ENCODE data around the gene SPINT1. TPM values are rescaled to one million over a fixed set of nuclear protein-coding genes. Genes with fewer than 3 reads are reported as not detected.

Gene SPINT1
- total and polyA plus RNA-seq, 2 of the 13 experiments (the other 11 are each of a cell fraction or from before 2014, with no cell fraction given) = 0.49 to 2.5 TPM

DNA sequence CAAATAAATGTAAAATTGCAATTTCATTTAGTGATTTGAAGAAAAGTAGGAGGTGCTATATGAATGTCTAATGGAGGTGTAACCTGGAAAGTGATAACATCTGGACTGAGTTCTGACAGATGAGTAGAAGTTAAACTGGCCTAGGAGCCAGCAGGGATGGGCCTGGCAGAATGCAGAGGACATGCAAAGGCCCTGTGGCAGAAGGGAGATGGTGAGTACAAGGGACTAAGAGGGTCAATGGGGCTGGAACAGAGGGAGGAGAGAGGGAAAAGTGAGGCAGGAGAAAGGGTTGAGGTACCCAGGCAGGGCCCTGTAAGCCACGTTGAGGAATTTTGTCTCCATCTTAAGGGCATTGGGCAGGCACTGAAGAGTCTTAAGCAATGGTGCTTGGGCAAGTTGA is 12.0 kb upstream of the SPINT1 start:
- POLR2A ChIA-PET = no interaction called here
- BruUV-seq (replicated peaks) = no TSS peak
- no peak for ATAC-seq

DNA sequence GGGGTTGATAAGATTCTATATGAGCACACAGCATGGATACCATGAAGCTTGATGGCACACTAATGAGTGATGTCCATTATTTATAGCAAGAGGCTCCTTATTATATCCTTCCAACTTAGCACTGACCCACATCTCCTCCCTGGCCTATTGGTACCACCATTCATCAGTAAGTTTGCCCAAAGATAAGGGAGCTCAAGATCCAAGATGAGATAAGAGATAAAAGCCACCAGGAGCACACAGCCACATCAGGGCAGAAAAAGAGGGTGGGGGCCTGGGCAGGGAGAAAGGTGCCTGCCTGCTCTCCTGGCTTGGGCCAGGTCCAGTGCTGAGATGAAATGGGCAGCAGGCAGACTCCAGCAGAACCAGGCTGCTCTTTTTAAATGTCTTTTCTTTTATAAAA is 10.9 kb upstream of the SPINT1 start:
- intact Hi-C loops (cut with micrococcal nuclease; ENCODE audit: unreplicated experiment) (no loop called here), in situ Hi-C loops (cut with HindIII; ENCODE audit: extremely low pct_ligation_motif_present, low pct_unique_long_range_greater_than_20kb) (no loop called here)
- CTCF ChIA-PET (ENCODE audit: low intra/inter-chr PET ratio, low total read pairs) = no interaction called here
- no peak overlapping the region for H2AFZ ChIP-seq (ENCODE audit: low read length)
- H3K4me2 ChIP-seq (ENCODE audit: low read depth, low read length) = no peak overlapping the region
- FAIRE-seq = no peak
- no peaks in the 10 kb centered on the region for H4K20me1 ChIP-seq (ENCODE audit: insufficient read depth, low read length)
- no peaks in the 10 kb centered on the region for H3K79me2 ChIP-seq (ENCODE audit: insufficient read depth, low read length)
- H3K4me3 ChIP-seq (replicated peaks in 1 of 3; ENCODE audit: insufficient read depth in 1 of 3, low read depth in 2 of 3, low read length in 3 of 3) = no peak overlapping the region
- no TSS peak for BruUV-seq (replicated peaks)
- H3K9me3 ChIP-seq (ENCODE audit: low read length) = no peaks in the 10 kb centered on the region
- peaks cover 25% of the 10 kb centered on the region for H3K4me1 ChIP-seq (ENCODE audit: insufficient read depth, low read length)
- POLR2A ChIA-PET = no interaction called here
- no peak for ATAC-seq
- no peak overlapping the region for H3K27ac ChIP-seq (ENCODE audit: extremely low read length, insufficient read depth, low read length)
- no peak overlapping the region for H3K9ac ChIP-seq (ENCODE audit: insufficient read depth, low read depth, low read length)
- H3K36me3 ChIP-seq (replicated peaks in 1 of 2; ENCODE audit: control insufficient read depth in 1 of 2, insufficient read depth in 2 of 2, low read length in 2 of 2) = no peaks in the 10 kb centered on the region
- no peaks in the 10 kb centered on the region; a peak in 2 of 5 replicates for H3K27me3 ChIP-seq (ENCODE audit: control insufficient read depth in 1 of 2, insufficient read depth in 2 of 2, low read length in 2 of 2)
- no peak for DNase-seq (ENCODE audit: low spot score)
- TF ChIP-seq MBD4 (IDR thresholded peaks at IDR 0.05; ENCODE audit: borderline replicate concordance, low read length) (no peak), SRSF4 (IDR thresholded peaks at IDR 0.05; ENCODE audit: low read depth, low read length, poor library complexity, severe bottlenecking) (no peak), SP4 (CRISPR knock-in tag; IDR thresholded peaks at IDR 0.05) (no peak), ZNF816 (CRISPR knock-in tag; IDR thresholded peaks at IDR 0.05; ENCODE audit: borderline replicate concordance) (no peak), POLR2A (IDR thresholded peaks at IDR 0.05; ENCODE audit: insufficient read depth in 1 of 2, low read depth in 2 of 2, low read length in 2 of 2) (no peak), RFX1 (IDR thresholded peaks at IDR 0.05) (no peak), AKAP8 (CRISPR knock-in tag; IDR thresholded peaks at IDR 0.05) (no peak)
- TF ChIP-seq, protein P1, sequence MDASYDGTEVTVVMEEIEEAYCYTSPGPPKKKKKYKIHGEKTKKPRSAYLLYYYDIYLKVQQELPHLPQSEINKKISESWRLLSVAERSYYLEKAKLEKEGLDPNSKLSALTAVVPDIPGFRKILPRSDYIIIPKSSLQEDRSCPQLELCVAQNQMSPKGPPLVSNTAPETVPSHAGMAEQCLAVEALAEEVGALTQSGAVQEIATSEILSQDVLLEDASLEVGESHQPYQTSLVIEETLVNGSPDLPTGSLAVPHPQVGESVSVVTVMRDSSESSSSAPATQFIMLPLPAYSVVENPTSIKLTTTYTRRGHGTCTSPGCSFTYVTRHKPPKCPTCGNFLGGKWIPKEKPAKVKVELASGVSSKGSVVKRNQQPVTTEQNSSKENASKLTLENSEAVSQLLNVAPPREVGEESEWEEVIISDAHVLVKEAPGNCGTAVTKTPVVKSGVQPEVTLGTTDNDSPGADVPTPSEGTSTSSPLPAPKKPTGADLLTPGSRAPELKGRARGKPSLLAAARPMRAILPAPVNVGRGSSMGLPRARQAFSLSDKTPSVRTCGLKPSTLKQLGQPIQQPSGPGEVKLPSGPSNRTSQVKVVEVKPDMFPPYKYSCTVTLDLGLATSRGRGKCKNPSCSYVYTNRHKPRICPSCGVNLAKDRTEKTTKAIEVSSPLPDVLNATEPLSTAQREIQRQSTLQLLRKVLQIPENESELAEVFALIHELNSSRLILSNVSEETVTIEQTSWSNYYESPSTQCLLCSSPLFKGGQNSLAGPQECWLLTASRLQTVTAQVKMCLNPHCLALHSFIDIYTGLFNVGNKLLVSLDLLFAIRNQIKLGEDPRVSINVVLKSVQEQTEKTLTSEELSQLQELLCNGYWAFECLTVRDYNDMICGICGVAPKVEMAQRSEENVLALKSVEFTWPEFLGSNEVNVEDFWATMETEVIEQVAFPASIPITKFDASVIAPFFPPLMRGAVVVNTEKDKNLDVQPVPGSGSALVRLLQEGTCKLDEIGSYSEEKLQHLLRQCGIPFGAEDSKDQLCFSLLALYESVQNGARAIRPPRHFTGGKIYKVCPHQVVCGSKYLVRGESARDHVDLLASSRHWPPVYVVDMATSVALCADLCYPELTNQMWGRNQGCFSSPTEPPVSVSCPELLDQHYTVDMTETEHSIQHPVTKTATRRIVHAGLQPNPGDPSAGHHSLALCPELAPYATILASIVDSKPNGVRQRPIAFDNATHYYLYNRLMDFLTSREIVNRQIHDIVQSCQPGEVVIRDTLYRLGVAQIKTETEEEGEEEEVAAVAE (CRISPR knock-in tag; IDR thresholded peaks at IDR 0.05; ENCODE audit: borderline replicate concordance) = no peak
- TF ChIP-seq, protein P2, sequence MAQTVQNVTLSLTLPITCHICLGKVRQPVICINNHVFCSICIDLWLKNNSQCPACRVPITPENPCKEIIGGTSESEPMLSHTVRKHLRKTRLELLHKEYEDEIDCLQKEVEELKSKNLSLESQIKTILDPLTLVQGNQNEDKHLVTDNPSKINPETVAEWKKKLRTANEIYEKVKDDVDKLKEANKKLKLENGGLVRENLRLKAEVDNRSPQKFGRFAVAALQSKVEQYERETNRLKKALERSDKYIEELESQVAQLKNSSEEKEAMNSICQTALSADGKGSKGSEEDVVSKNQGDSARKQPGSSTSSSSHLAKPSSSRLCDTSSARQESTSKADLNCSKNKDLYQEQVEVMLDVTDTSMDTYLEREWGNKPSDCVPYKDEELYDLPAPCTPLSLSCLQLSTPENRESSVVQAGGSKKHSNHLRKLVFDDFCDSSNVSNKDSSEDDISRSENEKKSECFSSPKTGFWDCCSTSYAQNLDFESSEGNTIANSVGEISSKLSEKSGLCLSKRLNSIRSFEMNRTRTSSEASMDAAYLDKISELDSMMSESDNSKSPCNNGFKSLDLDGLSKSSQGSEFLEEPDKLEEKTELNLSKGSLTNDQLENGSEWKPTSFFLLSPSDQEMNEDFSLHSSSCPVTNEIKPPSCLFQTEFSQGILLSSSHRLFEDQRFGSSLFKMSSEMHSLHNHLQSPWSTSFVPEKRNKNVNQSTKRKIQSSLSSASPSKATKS (CRISPR knock-in tag; IDR thresholded peaks at IDR 0.05) = no peak
- TF ChIP-seq, protein P3, sequence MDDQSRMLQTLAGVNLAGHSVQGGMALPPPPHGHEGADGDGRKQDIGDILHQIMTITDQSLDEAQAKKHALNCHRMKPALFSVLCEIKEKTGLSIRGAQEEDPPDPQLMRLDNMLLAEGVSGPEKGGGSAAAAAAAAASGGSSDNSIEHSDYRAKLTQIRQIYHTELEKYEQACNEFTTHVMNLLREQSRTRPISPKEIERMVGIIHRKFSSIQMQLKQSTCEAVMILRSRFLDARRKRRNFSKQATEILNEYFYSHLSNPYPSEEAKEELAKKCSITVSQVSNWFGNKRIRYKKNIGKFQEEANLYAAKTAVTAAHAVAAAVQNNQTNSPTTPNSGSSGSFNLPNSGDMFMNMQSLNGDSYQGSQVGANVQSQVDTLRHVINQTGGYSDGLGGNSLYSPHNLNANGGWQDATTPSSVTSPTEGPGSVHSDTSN (CRISPR knock-in tag; IDR thresholded peaks at IDR 0.05; ENCODE audit: borderline replicate concordance) = no peak

More for the DNA sequence above, 12.0 kb upstream of the SPINT1 start:
- WGBS (ENCODE audit: low lambda C conversion rate) = 4% methylated on average over 1 of the region's 1 CpG
- Histone ChIP-seq H4K20me1 (ENCODE audit: insufficient read depth, low read length) (no peaks in the 10 kb centered on the region), H3K9ac (ENCODE audit: insufficient read depth, low read depth, low read length) (no peak overlapping the region), H2AFZ (ENCODE audit: low read length) (no peak overlapping the region), H3K4me2 (ENCODE audit: low read depth, low read length) (no peak overlapping the region), H3K36me3 (replicated peaks in 1 of 2; ENCODE audit: control insufficient read depth in 1 of 2, insufficient read depth in 2 of 2, low read length in 2 of 2) (no peaks in the 10 kb centered on the region), H3K27ac (ENCODE audit: extremely low read length, insufficient read depth, low read length) (no peak overlapping the region), H3K79me2 (ENCODE audit: insufficient read depth, low read length) (no peaks in the 10 kb centered on the region), H3K4me1 (ENCODE audit: insufficient read depth, low read length) (peaks cover 33% of the 10 kb centered on the region), H3K9me3 (ENCODE audit: low read length) (no peaks in the 10 kb centered on the region), H3K27me3 (ENCODE audit: control insufficient read depth in 1 of 2, insufficient read depth in 2 of 2, low read length in 2 of 2) (no peaks in the 10 kb centered on the region; a peak in 1 of 5 replicates), H3K4me3 (replicated peaks in 1 of 3; ENCODE audit: insufficient read depth in 1 of 3, low read depth in 2 of 3, low read length in 3 of 3) (no peak overlapping the region)
- intact Hi-C loops (cut with micrococcal nuclease; ENCODE audit: unreplicated experiment) = no loop called here
- FAIRE-seq (no peak), DNase-seq (ENCODE audit: low spot score) (no peak)
- TF ChIP-seq ZNF383 (CRISPR knock-in tag; IDR thresholded peaks at IDR 0.05; ENCODE audit: borderline replicate concordance) = no peak
- no peak for TF ChIP-seq ZNF468 (CRISPR knock-in tag; IDR thresholded peaks at IDR 0.05)
- TF ChIP-seq ZNF790 (CRISPR knock-in tag; IDR thresholded peaks at IDR 0.05; ENCODE audit: borderline replicate concordance) = no peak
- TF ChIP-seq GTF2F1 (IDR thresholded peaks at IDR 0.05; ENCODE audit: low read length) = no peak
- TF ChIP-seq ZMYM3 (CRISPR knock-in tag; IDR thresholded peaks at IDR 0.05) = 0 out of 2 replicates have a peak, but pooled peaks have one; percentile 42
- no peak for TF ChIP-seq ESRRA (CRISPR knock-in tag; IDR thresholded peaks at IDR 0.05; ENCODE audit: low read depth)
- CTCF ChIA-PET (ENCODE audit: low intra/inter-chr PET ratio, low total read pairs) = no interaction called here
- in situ Hi-C loops (cut with HindIII; ENCODE audit: extremely low pct_ligation_motif_present, low pct_unique_long_range_greater_than_20kb) = no loop called here
